ENCODE measurements around the gene PLXNA4.
A peak's percentile ranks its signal among the peaks of the same experiment; 100 is the strongest.

The PLXNA4 gene

DNA sequence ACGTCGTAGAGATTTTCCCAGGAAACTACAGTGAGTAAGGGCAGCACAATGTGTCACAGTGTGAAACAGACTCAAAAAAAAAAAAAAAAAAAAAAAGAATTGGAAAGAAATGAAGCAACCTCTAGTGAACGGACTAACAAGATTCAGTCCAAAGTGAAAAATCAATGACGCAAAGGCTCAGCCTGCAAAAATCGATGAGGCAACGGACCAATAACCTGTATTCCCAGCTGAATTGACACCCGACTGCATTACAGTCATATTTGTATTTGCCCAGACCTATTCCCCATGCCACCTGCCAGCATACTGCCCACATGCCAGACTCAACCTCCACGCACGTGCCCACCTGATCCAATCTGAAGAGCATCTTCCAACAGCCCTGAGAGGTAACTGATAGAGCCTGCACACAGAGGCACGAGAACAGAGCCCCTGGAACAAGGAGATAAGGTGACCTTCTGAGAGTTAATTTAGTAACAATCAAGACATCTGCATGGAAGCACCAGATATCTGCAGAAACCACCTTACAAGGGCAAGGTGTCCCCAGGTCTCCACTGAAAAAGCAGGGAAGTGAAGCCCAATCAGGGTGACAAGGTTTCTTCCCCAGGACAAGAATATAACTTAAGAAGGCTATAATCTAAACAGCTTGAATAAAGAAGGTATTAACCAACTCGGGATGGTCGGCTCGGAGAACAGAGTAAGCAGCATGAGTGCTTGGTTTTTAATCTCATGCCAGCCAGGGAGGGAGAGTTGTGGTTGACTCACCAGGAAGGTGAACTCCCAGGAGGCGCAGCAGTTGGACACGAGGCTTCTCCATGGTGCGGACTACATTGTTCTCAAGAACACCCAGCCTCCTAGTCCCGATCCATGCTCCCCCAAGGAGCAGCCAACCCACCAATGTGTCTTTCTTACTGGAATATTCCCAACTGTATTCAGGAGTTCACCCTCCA lies 48.5 kb downstream of the PLXNA4 start:
- DNase-seq = no peak

DNA sequence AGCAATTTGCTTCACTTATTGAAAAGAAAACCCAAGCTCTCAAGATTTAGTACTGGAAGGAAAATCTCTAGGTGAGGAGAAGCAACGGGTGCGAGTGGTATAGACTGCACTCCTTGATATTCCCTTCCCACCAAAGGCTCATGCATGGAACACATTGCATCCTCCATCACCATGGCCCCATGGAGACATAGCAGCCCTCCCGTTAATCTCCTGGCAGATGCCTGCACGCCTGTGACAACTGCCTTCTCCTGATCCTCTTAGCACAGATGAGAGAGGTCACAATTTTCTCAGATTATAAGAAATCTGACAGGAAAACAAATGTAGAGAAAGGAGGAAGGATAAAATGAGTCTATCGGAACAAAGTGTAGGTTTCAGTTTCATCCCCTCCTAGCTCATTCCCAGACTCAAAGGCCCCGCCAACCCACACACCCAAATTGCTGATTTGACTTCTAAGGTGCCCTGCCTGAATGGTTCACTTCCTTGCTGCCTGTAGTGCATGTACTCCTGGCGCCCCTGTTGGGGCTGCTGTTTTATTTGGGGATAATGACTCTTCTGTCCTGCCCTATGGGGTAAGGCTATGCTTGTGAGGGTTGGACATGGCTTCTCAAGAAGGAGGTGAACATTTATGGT lies 50.0 kb downstream of the PLXNA4 start:
- no peak for DNase-seq

DNA sequence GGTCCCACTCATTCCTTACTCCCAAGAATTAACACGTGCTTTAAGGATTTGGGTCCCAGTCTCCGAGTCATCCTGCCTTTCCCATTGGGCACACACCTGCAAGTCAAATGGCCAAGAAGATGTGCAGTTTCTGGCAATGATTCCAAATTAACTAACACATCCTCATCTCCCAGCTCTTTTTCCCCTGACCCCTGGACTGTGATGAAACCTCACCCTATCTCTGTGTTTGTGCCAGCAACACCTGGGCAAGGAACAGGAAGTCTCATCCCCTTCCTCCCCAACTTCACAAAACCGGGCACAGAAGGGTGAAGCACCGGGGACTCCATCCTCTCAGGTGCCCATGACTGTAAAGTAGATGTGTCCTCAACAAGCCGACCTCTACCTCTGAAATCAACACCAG lies 54.8 kb downstream of the PLXNA4 start:
- no peak for DNase-seq

DNA sequence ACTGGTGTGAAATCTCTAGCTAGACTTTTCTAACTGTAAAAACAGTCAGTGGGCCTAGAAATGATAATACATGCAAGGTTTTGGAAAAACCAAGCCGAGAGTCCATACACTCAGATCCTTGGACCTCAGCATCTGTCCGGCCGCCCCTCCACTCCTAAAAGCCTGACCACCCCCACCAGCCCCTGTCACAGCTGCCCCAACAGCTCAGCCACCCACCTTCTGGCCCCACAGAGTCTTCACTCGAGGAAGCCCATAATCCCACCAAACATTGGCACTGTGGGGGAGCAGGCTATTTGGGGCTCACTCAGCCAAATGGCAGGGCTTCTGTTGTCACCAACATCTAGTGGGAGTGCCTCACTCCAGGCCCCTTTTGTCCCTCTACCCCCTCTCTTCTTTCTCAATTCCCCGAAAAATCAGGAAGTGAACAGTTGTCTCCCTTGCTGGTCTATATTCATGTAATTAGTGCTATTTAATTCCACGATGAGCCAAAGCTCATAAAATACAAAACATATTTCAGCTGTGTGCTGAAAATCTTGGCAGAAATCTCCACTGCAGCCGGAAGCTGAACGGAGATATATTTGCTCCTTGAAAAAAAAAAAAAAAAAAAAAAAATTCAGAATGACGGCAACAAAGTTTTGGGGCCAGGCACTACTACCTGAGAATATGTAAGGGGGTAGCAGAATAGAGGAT lies 55.5 kb downstream of the PLXNA4 start:
- DNase-seq = no peak

DNA sequence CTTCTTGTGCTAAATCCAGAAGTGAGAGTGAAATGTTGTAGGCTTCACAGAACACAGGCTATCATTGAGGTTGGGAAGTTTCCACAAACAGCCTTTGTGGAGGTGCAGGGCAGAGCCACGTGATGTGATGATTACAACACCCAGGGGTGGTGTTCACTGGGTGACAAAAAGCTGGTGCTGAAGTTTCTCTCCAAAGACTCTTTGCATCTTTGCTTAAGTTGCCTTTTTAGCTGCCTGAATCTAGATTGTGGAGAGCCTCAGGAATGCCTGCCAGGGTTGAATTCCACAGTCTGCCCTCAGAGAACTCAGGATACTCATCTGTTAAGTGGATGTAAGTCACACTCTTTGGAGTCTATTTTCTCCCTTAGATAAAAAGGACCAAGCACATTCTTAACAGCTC lies 56.3 kb downstream of the PLXNA4 start:
- no peak for DNase-seq

DNA sequence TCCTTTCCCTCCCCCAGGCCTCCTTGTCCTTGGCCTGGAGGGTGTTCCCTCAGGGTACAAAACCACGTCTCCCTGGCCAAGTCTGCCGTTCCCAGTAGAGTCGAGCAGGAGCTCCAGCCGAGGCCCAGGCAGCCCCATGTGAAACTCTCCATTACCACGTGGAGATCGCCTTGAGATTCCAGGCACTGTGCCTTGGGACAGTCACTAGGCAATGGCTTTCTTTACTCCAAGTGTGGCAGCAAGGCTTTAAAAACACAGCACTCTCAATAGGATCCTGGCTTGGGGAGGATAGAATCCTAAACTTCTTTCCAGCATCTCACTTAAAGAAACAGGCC lies 57.5 kb downstream of the PLXNA4 start:
- DNase-seq = no peak

DNA sequence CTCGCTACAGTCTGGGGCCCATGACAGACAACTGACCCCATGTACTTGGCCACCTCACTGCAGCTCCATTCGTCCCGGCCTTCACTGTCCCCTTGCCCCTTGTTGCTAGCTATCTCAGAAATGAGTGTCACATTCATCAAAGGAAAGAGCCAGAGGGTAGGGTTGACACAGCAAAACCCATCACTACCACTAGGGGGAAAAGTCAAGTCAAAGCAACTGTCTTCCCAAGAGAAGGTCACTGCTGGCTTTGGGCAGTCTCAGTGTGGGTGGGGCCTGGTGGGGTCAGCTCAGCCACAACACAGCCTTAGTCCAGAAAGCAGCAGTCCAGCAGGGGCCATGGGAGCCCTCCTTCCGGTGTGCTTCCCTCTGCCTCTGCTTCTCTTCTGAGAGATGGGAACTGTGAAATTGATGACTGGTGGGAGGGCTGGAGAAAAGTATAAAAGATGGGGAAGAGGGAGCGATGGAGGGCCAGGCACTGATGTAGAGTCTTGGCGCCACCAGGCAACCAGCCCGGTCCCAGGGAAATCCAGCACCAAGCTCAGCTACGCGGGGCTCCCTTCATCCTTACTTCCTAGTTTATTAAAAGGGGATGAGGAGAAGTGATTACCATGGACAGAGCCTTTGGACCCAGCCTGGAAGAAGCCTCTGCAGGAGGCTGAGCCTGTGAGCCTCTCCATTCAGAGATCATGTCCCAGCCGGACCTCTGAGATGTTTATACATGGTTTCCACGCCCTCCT lies 58.0 kb downstream of the PLXNA4 start:
- DNase-seq = peak; percentile 17

DNA sequence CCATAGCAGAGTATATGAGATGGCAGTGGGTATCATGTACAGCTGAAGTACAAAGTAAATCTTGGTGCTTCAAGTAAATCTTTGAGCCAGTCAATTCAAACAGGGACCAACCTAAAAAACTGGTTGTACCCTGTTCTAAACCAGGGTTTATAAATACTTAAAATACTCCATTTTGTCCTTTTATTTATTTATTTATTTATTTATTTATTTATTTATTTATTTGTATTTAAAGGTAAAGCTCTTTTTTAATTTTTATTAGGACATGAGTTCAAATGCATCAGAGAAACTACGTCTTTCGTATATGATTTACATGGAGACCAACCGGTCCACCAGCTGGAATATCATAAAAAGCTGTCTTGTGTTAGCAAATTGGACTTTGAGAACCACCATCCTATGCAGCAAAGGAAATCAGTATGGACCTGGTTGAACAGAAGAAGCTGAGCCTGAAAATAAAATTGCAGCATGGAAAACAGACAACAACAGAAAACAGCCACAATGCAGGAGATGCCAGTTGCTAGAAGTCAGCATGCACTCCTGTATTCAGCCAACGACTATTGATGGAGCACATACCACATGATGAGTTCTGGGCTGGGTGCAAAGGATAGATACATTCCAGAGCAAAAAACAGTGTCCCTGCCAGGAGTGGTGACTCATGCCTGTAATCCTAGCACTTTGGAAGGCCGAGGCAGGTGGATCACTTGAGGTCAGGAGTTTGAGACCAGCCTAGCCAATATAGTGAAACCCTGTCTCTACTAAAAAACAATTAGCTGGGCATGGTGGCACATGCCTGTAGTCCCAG lies 60.0 kb downstream of the PLXNA4 start:
- no peak for DNase-seq

DNA sequence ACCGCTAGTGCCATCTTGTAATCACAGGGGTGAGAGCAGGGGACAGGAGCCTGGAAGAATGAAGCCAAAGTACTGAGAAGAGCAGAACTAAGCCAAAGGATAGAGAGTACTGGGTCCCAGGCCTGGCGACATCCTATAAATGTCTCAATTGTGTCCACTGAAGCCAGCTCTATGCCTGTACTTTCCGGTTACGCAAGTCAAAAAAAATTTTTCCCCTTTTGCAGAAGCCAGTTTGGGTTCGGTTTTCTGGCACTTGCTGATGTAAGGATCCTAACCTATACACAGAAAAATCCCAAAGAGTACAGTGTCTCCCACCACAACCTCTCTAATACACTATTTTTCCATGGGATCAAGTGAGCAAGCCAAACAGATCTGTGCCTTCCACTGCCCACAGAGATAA lies 61.1 kb downstream of the PLXNA4 start:
- no peak for DNase-seq

DNA sequence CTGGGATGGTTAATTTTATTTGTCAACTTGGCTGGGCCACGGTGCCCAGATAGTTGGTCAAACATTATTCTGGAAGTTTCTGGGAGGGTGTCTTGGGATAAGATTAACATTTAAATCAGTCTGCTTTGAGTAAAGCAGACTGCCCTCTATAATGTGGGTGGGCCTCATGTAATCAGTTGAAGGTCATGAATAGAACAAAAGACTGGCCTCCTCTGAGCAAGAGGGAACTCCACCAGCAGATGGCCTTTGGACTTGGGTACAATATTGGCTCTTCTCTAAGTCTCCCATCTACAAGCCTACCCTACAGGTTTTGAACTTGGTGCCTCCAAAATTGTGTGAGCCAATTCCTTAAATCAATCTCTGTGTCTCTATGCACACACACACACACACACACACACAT lies 61.8 kb downstream of the PLXNA4 start:
- DNase-seq = no peak

DNA sequence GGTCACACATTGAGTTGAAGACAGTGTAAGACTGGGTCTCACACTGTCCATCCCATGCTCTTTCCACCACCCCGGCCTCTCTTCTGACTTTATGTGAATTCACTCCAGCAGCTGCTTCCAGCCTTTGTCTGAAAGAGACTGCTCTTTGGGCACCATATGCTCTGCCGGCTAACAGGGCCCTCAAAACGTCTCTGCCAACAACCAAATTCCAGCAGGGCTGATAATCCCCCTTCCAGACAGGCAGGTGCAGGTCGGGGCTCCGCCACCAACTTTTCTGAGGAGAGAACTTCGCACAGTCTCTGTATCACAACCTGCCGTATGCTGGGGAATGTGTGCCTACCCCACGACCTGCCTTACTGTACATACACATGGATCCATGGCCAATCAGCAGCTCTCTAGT lies 64.3 kb downstream of the PLXNA4 start:
- no peak for DNase-seq

DNA sequence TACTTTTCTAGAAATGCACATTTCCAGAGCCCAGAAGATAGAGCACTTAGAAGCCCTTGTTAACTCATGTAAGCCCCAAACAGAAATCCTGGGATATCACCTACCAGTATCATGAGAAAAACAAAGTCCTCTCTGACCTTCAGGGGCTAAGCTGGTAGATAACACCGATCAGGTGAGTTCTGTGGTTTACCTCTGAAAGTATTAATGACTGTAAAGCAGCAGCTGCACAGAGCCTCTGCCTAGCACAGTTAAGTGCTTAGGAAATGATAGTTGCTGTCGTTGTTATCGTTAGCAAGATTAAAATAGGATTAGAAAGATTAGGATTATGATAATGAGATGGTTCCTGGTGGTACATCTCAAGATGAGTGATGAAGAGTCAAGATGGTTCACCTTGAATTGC lies 64.9 kb downstream of the PLXNA4 start:
- no peak for DNase-seq

DNA sequence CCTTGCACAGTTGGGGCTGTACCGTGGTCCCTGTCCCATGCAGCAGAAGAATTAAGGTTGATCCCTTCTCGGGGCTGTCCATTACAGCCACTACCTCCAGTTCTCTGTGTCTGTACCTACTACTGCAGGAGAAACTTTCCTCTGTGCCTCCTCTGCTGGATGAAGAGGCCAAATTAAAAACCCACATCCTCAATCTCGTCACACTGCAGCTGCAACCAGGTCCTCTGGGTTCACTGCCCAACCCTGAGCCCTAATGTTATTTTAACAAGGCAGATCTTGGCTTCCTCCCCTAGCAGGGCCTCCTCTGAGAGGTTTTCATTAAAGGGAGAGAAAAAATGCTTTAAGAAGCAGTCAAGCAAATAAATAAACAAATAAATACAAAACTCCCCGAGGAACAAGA lies 66.6 kb downstream of the PLXNA4 start:
- DNase-seq = no peak

DNA sequence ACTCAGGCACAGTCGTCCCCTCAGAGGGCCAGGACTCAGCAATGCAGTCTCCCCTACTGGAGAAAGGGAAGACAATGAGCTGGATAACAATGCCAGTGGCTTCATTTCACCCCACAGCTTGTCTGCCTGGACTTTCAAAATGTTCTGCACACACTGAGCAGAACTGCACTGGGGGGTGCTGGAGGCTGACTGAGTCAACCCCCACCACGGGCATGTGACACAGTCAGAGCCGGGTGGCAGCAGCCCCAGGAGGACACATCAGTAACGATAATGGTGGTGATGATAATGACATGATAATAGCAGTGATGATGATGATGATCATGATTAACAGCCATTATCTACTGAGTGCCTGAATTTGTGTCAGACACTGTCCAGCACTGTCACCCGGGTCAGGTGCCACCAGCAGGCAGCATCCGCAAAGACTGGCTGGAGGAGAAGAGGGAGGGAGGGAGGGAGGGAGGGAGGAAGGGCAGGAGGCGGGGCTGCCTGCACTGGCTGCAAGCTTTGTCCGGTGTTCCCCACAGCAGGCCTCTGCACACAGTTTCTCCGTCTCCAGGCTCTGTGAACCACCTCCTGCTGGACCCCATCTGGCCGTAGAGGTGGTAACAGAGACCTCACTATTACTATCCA lies 67.4 kb downstream of the PLXNA4 start:
- DNase-seq = no peak

DNA sequence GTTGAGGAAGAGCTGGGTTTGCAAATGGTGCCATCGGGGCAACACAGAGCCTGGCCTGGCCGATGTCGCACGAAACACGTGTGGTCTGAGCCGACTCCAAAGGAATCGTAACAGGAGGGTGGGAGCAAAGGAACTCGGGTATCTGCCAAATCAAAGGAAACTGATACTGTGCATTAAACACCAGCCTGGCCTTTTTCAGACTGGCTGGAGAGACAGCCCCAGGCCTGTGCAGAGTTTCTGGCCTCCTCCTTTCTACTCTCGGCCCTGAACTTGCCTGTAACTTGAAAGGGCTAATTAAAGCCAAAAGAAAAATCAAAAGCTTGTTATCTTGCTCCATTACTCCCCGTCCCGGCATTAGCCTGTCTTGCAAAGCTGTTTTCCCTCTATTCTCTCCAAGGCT lies 71.4 kb downstream of the PLXNA4 start:
- no peak for DNase-seq

DNA sequence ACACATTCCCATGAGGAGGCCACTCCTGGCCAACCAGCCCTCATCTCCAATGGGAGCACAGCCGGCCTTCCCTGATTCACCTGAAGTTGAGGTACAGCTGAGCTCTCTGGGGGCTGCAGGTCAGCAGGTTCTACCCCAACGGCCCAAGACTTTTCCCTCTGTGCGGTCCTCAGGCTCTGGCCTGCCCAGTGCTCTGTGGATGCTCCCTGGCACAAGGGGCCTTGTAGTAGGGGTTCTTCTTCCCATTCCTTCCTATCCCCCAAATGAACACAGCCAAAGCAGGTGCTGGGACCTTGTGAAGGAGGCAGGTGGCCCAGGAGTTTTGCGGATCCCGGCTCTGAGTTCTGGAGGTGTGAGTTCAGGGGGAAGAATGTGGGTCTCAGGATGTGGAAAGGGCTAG lies 72.2 kb downstream of the PLXNA4 start:
- DNase-seq = no peak

DNA sequence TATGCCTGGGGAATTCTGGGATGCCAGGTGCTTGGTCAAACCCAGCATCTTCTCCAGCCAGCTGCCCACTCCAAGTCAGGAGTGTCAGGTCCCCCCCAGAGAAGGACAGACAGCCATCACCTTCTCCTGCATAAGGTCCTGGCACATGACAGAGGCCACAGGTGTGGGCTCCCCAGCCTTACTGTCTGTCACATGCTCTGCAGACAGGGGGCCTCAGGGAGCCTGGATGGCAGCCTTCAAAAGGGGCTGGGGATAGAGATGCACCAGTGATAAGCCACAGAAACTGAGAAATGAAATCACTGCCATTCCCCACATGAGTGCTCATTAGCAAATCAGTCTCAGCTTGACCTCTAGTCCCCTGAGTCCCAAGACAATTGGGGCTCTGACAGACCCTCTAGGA lies 72.9 kb downstream of the PLXNA4 start:
- no peak for DNase-seq

DNA sequence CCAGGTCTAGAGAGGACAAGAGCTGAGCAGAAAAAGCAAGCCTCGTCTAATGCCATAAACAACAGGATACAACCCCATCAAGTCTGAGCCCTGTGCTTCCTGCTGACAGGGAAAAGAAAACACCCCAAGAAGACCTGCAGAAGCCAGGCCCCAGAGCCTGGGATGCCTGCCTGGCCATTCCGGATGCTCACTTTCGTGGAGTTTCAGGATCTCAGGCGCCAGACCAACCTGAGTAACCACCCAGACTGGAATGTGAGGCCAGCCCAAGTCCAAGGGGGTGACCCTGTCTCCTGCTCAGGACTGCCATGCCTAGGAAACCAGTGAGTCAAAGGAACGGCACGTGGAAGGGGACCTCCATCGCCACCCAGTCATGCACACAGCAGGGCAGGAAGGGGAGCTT lies 74.3 kb downstream of the PLXNA4 start:
- no peak for DNase-seq

DNA sequence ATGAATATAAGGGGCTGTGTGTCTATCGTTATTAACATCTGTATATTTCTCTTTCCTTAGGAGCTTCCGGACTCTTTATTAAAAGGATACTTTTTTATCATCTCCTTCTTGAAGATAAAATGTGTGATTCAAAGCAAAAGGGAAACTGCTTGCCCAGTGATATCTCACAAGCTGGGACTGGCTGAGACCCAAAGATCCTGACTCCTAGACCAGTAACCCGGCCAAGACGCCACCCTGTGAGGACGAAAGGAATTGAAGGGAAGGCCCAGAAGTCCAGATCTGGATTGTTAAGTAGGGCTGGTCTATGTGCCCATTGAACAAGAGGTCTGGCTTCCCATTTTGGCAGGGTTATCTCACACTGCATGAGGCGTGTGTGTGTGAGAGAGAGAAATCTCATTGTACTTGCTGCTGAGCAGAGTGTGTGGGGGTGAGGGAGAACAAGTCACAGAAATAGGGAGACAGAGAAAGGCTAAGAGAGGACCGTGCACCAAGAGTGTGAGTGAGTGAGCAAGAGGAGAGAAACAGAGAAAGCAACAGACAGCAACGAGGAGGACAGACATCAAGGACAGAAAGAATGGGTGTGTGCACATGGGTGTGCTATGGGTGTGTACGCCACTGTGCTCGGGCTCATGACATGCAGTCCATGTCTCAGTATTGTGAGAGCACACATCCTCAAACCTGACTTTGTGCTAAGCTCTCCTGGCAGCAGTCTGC lies 75.4 kb downstream of the PLXNA4 start:
- DNase-seq = peak; percentile 69

DNA sequence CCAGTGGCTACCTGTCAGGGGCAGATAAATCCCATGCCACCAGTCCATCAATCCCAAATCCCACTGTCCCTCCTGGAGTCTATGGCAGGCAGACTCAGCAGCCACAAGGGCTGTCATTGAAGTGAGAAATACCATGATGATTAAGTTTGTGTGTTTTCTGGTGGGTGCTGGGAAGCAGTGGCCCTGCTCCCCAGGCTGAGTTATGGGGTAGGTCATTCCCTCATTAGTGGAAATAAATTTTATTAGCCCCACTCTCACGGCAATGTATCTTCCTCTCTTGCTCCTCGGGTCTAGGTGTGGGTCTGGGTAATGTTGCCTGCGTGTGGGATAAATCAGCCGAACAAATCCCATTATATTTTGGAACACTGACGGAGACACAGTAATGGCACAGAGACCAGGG lies 76.8 kb downstream of the PLXNA4 start:
- DNase-seq = no peak

DNA sequence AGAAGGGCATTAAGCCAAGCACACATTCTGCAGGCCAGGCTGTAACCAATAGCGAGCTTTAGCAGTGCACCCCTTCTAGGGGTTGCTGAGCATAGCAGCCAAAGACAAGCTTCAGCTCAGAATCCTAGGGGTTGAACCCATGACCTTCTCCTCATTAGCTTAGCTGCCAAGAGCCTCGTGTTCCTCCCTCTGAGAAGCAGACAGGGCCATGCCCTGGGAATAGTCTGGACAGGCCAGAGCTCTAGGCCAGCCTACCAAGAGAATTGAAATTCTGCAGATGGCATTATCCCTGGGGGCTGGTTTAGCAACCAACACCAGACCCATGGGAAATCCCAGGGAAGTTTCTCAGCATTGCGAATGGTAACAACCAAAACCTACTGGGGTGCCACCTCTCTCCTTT lies 77.2 kb downstream of the PLXNA4 start:
- no peak for DNase-seq

Measured in OCI-M1 (cell line).